ENCODE measurements around the gene COL7A1. TPM values are rescaled to one million over a fixed set of nuclear protein-coding genes. Genes with fewer than 3 reads are reported as not detected.

The COL7A1 gene
- total RNA-seq, 2 donors from 2014 or later = 3.2 to 5.5 TPM

DNA sequence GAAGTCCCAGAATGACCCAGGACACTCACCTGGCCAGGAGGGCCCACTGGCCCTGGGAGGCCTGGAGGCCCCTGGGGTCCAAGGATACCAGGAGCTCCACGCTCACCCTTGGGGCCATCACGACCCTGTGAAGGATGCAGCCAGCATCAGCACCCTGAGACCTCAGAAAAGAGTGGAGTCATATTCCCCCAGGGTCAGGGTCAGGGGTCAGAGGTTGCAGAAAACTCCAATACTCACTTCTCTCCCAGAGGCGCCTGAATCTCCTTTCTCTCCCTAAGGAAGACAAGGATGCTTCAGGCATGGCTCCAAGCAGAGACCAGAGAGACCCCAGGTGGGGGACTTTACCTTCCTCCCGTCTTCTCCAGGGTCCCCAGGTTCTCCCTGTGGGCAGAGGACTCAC lies 18.5 kb downstream of the COL7A1 start:
- Mint-ChIP-seq H3K9me3 (no peaks in the 10 kb centered on the region), H3K36me3 (no peaks in the 10 kb centered on the region), H3K27ac (no peak overlapping the region)
- ATAC-seq (no peak), DNase-seq (ENCODE audit: low spot score in 2 of 2) (no peak)

DNA sequence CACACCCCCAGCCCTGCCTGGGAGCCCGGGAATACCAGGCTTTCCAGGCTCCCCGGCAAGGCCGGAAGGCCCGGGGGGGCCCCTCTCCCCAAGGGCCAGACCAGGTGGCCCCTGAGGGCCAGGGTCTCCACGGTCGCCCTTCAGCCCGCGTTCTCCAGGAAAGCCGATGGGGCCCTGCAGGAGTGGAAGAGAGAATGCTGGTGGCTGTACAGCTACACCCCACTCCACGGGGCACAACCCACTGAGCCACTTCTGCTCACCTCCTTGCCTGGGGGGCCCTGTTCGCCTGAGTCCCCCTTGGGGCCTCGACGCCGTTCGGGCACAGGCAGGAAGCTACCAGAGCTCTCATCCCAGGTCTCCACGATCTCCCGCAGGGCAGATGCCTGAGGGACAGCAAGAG lies 19.8 kb downstream of the COL7A1 start:
- Mint-ChIP-seq H3K27ac (no peak overlapping the region), H3K36me3 (no peaks in the 10 kb centered on the region), H3K9me3 (no peaks in the 10 kb centered on the region)
- ATAC-seq (no peak), DNase-seq (ENCODE audit: low spot score in 2 of 2) (no peak)

DNA sequence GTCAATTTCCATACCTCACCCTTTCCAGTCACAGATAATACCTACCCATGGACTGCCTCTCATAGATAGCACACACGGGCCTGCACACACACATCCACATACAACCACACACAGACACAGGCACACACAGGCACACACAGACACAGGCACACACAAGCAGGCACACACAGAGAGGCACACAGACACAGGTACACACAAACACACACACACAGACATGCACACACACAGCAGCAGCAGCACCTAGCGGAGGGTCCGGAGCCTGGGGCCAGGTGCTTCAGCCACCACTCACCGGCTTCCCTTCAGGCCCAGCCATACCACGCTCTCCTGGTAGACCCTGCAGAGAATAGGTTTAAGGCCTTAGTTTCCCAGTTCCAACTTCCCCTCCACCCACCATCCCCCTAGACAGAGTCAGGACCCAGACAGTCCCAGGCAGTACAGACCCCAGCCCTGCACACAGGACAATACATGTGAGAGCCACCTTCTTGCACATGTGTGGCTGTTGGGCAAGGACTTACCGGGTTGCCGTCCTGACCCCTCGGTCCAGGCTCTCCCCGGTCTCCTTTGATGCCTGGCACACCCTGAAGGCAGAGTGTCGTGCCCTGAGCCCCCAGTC lies 21.1 kb downstream of the COL7A1 start:
- Mint-ChIP-seq H3K36me3 (no peaks in the 10 kb centered on the region), H3K27ac (no peak overlapping the region), H3K9me3 (no peaks in the 10 kb centered on the region)
- ATAC-seq (no peak), DNase-seq (ENCODE audit: low spot score in 2 of 2) (no peak)

DNA sequence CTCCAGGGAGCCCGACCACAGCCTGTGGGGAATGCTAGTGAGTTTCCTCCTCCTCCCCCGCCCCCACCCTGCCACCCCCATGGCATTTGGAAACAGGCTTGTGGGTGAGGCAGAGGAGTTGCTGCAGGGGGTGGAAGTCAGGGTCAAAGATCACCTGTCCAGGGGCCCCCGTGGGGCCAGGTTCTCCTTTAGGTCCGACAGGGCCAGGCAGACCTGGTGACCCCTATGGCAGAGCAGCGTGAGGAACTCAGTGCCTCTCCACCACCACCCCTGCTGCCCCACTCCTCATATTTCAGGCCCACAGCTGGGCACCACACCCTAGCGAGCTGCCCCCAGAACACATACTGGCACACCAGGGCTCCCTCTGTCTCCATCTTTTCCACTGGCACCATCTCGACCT lies 22.6 kb downstream of the COL7A1 start:
- H3K9me3 Mint-ChIP-seq = no peaks in the 10 kb centered on the region
- H3K36me3 Mint-ChIP-seq = no peaks in the 10 kb centered on the region
- ATAC-seq (no peak), DNase-seq (ENCODE audit: low spot score in 2 of 2) (no peak)
- peak overlapping the region; percentile 44 to 59 for H3K27ac Mint-ChIP-seq

DNA sequence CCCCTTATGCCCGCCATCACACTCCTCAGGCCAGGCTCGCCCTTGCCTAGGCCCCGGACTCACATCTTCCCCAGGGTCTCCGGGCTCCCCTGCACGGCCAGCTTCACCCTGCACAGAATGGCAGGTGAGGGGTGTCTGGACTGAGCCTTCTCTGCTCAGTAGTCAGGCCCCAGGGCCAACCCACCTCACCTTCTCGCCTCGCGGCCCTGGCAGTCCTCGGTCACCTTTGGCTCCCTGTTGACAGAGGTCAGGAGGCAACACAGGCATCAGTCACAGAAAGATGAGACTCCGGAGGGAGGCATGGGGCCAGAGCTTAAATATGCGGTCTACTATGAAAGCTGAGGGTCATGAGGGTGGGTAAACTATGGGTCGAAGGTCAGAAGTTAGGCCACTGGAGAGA lies 23.2 kb downstream of the COL7A1 start:
- DNase-seq (ENCODE audit: low spot score in 2 of 2) (no peak), ATAC-seq (no peak)
- Mint-ChIP-seq H3K27ac (no peak overlapping the region), H3K36me3 (no peaks in the 10 kb centered on the region), H3K9me3 (no peaks in the 10 kb centered on the region)

DNA sequence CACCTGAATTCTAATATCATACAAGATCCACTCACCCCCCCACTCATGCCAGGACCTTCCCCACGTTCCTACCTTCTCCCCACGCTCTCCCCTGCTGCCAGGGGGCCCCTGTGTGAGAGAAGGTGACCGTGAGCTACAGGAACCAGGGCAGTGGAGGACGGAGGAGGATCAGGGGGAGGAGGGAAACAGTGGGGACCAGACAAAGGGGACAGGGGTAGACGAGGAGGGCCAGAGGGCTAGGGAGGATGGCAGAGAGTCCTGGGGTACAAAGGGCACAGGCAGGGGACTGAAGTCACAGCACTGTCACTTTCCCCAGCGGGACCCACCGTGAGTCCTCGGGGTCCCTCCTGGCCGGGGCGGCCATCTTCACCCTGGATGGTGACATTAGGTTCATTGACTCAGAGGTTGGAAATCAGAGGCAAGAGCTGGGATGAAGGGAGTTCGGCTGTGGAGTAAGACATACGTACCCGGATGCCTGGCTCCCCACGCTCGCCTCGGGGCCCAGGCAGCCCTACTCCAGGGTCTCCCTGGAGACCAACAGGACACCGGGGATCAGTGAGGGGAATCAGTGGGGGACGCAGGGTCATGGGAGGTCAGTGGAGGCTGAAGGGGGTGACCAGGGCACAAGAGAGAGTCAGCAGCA lies 25.2 kb downstream of the COL7A1 start:
- ATAC-seq = no peak
- no peak for DNase-seq (ENCODE audit: low spot score in 2 of 2)
- Mint-ChIP-seq H3K9me3 (no peaks in the 10 kb centered on the region), H3K36me3 (no peaks in the 10 kb centered on the region), H3K27ac (peak overlapping the region in 1 of 2 donors; percentile 36)

DNA sequence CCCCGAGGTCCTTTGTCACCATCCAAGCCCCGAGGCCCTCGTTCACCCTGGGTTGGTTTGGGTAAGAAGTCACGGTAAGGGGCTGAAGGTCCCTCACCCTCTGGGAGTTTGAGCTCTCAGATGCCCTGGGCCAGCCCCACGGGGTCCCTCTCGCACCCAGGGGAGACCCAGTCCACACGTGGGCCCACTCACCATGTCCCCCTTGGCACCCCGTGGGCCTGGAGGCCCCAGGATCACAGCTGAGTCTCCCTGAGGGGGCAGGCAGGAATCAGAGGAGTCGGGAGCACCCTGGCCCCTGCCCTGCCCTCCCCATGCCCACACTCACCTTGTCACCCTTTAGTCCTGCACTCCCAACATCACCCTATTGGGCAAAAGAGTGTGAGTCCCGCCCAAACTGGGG lies 25.7 kb downstream of the COL7A1 start:
- no peaks in the 10 kb centered on the region for H3K9me3 Mint-ChIP-seq
- DNase-seq (ENCODE audit: low spot score in 2 of 2) = no peak
- H3K27ac Mint-ChIP-seq = peak overlapping the region in 1 of 2 donors; percentile 36
- H3K36me3 Mint-ChIP-seq = no peaks in the 10 kb centered on the region
- no peak for ATAC-seq

DNA sequence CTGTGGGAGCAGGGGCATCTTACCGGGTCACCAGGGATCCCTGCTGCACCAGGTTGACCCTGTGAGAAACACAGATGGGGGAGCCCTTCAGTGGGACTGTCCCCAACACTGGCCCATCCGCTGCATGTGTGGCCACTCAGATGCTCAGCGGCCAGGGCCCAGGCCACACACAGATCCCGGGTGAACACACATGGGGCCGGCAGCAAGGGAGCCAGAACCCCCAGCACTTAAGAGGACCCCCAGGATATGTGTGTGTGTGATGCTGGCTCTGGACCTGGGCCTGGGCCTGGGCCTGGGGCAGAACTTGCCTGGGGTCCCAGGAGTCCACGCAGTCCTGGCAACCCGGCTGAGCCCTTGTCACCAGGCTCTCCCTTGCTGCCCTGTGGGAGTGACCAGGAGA lies 26.7 kb downstream of the COL7A1 start:
- H3K9me3 Mint-ChIP-seq = no peaks in the 10 kb centered on the region
- ATAC-seq = no peak
- H3K36me3 Mint-ChIP-seq = no peaks in the 10 kb centered on the region

DNA sequence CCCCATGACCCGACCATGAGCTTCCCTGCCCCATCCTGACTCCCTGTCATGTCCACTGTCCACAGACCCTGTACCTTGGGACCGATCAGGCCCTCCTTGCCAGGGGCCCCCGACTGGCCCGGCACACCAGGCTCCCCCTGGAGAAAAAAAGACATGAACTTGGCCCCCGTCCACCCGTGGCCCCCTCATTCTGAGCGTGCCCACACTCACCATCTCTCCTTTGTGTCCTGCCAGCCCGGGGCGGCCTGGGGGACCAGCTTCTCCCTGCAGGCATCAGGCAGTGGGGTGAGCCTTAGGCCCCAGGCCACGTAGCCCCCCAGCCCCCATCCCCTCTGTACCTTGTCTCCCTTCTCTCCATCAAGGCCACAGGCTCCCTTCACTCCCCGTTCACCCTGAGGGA lies 27.6 kb downstream of the COL7A1 start:
- no peak for ATAC-seq
- no peak for DNase-seq (ENCODE audit: low spot score in 2 of 2)
- Mint-ChIP-seq H3K9me3 (no peaks in the 10 kb centered on the region), H3K36me3 (no peaks in the 10 kb centered on the region), H3K27ac (peak overlapping the region in 1 of 2 donors; percentile 64)

More for the DNA sequence above, 26.7 kb downstream of the COL7A1 start:
- H3K27ac Mint-ChIP-seq = no peak overlapping the region
- DNase-seq (ENCODE audit: low spot score in 2 of 2) = no peak

DNA sequence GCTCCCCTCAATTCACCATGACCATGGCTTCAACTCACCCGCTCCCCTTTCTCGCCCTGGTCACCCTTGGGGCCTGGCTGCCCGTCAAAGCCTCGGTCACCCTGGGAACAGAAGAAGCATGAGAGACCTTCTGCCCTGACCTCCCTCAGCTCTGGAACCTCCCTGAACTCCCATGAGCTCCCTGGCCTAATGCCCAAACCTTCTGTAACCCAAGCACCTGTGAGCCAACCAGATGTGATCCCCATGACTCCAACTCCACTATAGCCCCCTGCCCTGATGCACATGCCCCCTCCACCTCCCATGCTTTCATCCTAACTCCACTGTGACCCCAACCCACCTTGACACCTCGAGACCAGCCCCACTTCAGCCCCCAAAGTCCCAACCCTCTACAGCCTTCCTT lies 28.0 kb downstream of the COL7A1 start:
- no peaks in the 10 kb centered on the region for H3K36me3 Mint-ChIP-seq
- H3K27ac Mint-ChIP-seq = peak overlapping the region in 1 of 2 donors; percentile 64
- DNase-seq (ENCODE audit: low spot score in 2 of 2) (no peak), ATAC-seq (no peak)
- no peaks in the 10 kb centered on the region for H3K9me3 Mint-ChIP-seq

DNA sequence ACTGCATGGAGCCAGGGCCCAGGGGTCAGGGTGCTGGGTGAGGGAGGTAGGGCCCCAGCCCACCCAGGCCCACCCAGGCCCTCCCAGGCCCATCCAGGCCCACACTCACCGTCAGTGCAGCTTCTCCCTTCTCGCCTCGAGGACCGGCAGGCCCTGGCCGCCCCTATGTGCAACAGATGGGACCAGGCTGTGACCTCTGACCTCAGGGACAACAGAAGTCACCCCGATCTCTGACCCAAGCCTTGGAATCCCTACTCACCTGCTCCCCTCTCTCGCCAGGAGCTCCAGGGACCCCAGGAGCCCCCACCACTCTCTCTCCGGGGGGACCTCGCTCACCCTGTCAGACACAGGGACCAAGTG lies 28.7 kb downstream of the COL7A1 start:
- Mint-ChIP-seq H3K27ac (peak overlapping the region in 1 of 2 donors; percentile 64), H3K36me3 (no peaks in the 10 kb centered on the region), H3K9me3 (no peaks in the 10 kb centered on the region)
- no peak for DNase-seq (ENCODE audit: low spot score in 2 of 2)
- no peak for ATAC-seq

DNA sequence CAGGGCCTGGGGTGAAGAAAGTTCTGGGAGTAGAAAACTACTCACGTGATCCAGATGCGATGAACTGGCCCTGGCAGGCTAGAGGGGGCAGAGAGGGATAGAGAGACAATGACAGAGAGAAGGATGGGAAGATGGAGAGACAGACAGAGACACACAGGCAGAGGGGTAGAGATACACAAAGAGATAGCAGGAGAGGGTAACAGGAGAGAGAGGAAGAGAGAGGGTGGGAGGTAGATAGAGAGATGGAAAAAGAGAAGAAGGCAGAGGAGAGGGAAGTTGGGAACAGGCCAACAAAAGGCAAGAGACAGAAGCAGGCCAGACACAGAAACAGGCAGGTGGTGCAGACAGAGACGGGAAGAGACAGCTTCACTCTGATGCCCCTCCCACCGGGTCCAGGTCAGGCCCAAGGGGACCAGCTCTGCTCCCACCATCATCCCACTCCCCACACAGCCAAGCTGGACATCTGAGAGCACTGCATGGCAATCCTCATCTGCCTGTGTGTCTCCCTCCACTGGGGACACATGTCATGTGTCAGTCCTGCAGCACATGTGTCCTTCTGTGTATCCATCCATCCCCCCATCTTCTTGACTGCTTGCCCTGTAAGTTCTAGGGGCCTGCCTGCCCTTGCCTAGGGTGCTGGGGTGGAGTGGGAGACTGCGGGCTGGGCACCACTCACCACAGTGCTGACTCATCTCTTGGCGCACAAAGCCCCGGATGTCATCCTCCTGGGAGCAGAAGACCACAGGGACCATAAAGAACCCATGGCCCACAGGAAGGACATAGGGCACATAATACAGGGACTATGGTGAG lies 29.3 kb downstream of the COL7A1 start:
- DNase-seq (ENCODE audit: low spot score in 2 of 2) = no peak
- Mint-ChIP-seq H3K27ac (peak overlapping the region; percentile 44 to 64), H3K36me3 (no peaks in the 10 kb centered on the region), H3K9me3 (no peaks in the 10 kb centered on the region)
- ATAC-seq = peak; percentile 23 to 48

DNA sequence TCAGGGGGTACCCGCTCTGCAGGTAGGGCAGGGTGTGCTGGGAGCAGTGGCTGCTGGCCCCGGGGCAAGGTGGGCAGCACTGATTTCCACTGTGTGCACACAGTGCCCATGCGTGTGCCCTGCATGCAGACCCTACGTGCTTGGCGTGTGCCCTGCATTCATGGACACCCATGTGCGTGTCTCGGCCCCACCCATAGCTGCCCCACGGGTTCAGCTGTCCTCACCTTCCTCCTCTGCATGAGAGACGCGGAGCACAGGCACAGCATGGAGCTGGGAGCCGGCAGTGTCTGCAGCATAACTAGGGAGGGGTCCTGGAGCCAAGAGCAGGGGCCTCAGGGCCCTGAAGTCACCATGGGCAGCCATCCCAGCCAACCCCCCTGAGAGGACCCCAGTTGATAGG lies 29.9 kb downstream of the COL7A1 start:
- H3K9me3 Mint-ChIP-seq = no peaks in the 10 kb centered on the region
- DNase-seq (ENCODE audit: low spot score in 2 of 2) (no peak), ATAC-seq (no peak)
- H3K36me3 Mint-ChIP-seq = no peaks in the 10 kb centered on the region
- H3K27ac Mint-ChIP-seq = peak overlapping the region in 1 of 2 donors; percentile 64

DNA sequence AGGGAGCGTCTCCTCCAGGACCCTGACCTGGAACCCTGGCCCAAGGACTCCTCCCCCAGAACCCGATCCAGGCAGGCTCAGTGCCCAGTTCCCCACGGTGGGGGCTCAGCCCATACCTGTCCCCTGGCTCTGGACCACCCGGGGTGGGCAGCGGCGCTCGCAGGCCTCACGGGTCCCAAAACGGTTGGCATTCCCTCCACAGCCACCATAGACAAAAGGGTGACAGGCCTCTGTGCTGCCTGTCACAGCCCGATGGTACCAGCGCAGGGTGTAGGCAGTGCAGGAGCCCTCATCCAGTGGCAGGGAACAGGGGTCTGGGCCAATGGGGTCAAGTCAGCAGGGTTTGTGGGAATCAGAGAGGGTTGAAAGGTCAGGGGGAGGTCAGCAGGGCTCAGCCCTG lies 30.5 kb downstream of the COL7A1 start:
- Mint-ChIP-seq H3K36me3 (no peaks in the 10 kb centered on the region), H3K9me3 (no peaks in the 10 kb centered on the region), H3K27ac (no peak overlapping the region)
- no peak for ATAC-seq
- no peak for DNase-seq (ENCODE audit: low spot score in 2 of 2)

DNA sequence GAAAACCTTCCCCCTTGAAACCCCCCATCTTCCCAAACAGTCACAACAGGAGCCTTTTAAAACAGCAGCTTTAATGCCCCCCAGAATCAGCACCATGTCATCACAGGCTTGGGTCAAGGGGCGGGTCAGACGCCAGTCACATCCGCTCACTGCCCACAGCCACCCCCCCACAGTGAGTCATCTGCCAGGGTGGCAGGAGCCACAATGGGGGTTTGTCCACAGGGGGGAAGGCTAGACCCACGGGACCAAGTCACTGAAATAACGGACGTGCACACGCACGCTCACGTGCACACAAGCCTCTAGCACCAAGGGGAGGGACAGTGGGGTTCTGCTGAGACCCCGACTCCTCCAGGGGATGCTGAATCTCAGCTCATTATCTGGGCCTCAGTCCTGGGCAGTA lies 31.1 kb downstream of the COL7A1 start:
- H3K9me3 Mint-ChIP-seq = no peaks in the 10 kb centered on the region
- H3K36me3 Mint-ChIP-seq = no peaks in the 10 kb centered on the region
- no peak overlapping the region for H3K27ac Mint-ChIP-seq
- ATAC-seq (peak in 1 of 2 donors; percentile 32), DNase-seq (ENCODE audit: low spot score in 2 of 2) (no peak)

DNA sequence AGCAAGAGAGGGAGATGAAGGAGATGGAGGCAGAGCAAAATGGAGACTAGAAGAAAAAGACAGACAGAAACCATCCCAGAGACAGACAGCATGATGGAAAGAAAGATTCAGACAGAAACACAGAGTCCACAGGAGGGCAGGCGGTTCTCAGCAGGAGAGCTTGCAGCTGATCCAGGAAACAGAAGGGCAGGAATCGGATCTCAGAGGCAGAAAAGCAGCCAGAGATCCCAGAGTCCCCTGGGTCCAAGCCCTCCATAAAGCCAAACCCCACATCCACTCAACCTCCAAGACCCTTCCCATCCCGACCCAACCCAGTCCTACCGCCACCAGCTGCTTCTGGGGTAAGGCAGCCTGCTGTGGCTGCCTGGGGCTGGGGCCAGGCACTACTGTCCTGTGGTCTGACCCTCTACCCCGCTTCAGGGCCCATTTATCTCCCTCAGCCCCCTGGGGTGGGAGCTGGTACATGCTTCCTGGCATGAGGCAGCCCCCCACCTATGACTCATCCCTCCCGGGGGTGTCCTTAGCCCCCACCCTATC lies 31.7 kb downstream of the COL7A1 start, which contains the start of gene UCN2:
Gene UCN2, minus strand, starts transcription at position 400 of the 537 bp plus-strand sequence. CDS start 657 bp downstream, outside the sequence.
- ATAC-seq (no peak), DNase-seq (ENCODE audit: low spot score in 2 of 2) (no peak)
- no peaks in the 10 kb centered on the region for H3K36me3 Mint-ChIP-seq
- H3K9me3 Mint-ChIP-seq = no peaks in the 10 kb centered on the region
- no peak within 1 kb of the TSS for H3K27ac Mint-ChIP-seq

DNA sequence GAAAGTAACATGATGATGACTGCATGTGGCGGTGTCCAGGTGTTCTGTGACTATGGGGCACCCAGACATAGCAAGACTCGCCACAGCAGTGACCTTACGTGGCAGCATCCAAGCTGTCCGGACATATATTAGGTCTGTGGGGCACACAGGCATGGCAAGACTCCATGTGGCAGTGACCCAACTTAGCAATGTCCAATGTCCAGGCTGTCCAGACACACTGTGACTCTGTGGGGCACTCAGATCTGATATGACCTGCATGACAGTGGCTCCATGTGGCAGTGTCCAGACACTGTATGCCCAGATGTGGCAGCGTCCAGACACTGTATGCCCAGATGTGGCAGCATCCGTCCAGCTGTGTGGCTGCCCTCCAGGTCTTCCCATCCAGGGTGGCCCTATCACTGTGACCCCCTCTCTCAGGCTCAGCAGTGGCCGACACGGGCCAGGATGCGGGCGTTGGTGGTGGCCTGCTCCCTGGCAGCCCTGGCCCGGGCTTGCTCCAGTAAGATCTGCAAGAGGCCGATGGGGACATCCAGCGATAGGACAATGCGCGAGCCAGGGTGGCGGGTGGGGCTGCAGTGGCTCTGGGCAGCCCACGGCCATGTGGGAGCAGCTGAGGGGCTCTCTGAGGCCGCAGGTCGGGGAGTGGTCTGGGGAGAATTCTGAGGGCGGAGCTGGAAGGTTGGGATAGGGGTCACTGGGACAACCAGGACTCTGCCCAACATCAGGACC lies 32.6 kb downstream of the COL7A1 start:
- no peak overlapping the region for H3K27ac Mint-ChIP-seq
- no peak for DNase-seq (ENCODE audit: low spot score in 2 of 2)
- ATAC-seq = no peak
- H3K9me3 Mint-ChIP-seq = no peaks in the 10 kb centered on the region
- no peaks in the 10 kb centered on the region for H3K36me3 Mint-ChIP-seq
